Stimulated activated CD8-positive, alpha-beta memory T cell treated with anti-CD3 and anti-CD28 coated beads, Interleukin-2, amount 100 ng/mL, for 1 hour (primary cell): ENCODE results near the gene CRELD2.

Experiments
- DNase-seq, 2 donors: peaks; one replicate each; pipeline ENCODE4 v3.0.0-alpha.2; 2020; ENCODE audit warnings: low read depth in 2 of 2

CRELD2 gene

GRCh38 chr22:49887064-49887451 lies 31.4 kb upstream of the CRELD2 start:
- no peak for DNase-seq

- DNase-seq, result no peak
Measured at GRCh38 chr22:49887702-49888101, 30.7 kb upstream of the CRELD2 start.

- DNase-seq, result no peak
Measured at GRCh38 chr22:49889071-49889470, 29.4 kb upstream of the CRELD2 start.

- no peak for DNase-seq
Measured at GRCh38 chr22:49892226-49892899, 26.1 kb upstream of the CRELD2 start.

- no peak for DNase-seq
Measured at GRCh38 chr22:49893025-49893424, 25.4 kb upstream of the CRELD2 start.

- no peak for DNase-seq
Measured at GRCh38 chr22:49894322-49895054, 23.9 kb upstream of the CRELD2 start.

- DNase-seq, result no peak
Measured at GRCh38 chr22:49896201-49896600, 22.2 kb upstream of the CRELD2 start.

GRCh38 chr22:49897015-49897684 lies 21.3 kb upstream of the CRELD2 start:
- DNase-seq, result no peak

GRCh38 chr22:49899530-49899929 lies 18.9 kb upstream of the CRELD2 start:
- DNase-seq, result no peak

- DNase-seq, result no peak
Measured at GRCh38 chr22:49900441-49901230, 17.8 kb upstream of the CRELD2 start.

- DNase-seq, result no peak
Measured at GRCh38 chr22:49901457-49901856, 17.0 kb upstream of the CRELD2 start.

GRCh38 chr22:49903322-49904039 lies 15.0 kb upstream of the CRELD2 start:
- DNase-seq, result no peak

GRCh38 chr22:49904040-49904369 lies 14.4 kb upstream of the CRELD2 start:
- no peak for DNase-seq

GRCh38 chr22:49905465-49905864 lies 13.0 kb upstream of the CRELD2 start:
- no peak for DNase-seq

- no peak for DNase-seq
Measured at GRCh38 chr22:49906071-49906798, 12.2 kb upstream of the CRELD2 start.

- no peak for DNase-seq
Measured at GRCh38 chr22:49906799-49907290, 11.6 kb upstream of the CRELD2 start.

- no peak for DNase-seq
Measured at GRCh38 chr22:49907807-49908206, 10.6 kb upstream of the CRELD2 start.

GRCh38 chr22:49909476-49910205 lies 8.8 kb upstream of the CRELD2 start:
- no peak for DNase-seq

- no peak for DNase-seq
Measured at GRCh38 chr22:49910229-49911155, 7.9 kb upstream of the CRELD2 start.
